Measurements from ENCODE around the gene DUOXA1. TPM values are rescaled to one million over a fixed set of nuclear protein-coding genes. Genes with fewer than 3 reads are reported as not detected.

The DUOXA1 gene
- total RNA-seq, 1 donor from 2014 or later = not detected

- no peaks in the 10 kb centered on the region for H3K27me3 Mint-ChIP-seq
- intact Hi-C loops (cut with micrococcal nuclease) = loop anchor here (1.0 kb wide), 2 partner anchors 35 to 236 kb away; no protein-coding TSS in a partner anchor
- H3K4me3 Mint-ChIP-seq = no peak overlapping the region
- H3K36me3 Mint-ChIP-seq (ENCODE audit: low read depth) = no peaks in the 10 kb centered on the region
- peaks cover 28% of the 10 kb centered on the region for H3K4me1 Mint-ChIP-seq
- no peak overlapping the region for H3K27ac Mint-ChIP-seq
- DNase-seq = peak; percentile 90
- H3K9me3 Mint-ChIP-seq = no peaks in the 10 kb centered on the region
These were observed 33.3 kb upstream of the DUOXA1 start for GRCh38 chr15:45162771-45163507.

DNA sequence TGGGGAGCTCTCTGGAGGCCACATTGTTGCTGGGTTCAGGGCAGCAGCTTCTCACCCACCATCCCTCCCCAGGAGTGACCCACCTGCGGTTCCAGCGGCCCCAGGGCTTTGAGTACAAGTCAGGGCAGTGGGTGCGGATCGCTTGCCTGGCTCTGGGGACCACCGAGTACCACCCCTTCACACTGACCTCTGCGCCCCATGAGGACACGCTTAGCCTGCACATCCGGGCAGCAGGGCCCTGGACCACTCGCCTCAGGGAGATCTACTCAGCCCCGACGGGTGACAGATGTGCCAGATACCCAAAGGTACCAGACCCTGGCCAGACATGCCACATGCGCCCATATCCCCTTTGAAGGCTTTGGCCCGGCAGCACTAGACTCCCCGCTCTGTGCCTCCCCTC lies 32.0 kb upstream of the DUOXA1 start:
- Mint-ChIP-seq H3K4me3 (no peak overlapping the region), H3K4me1 (peaks cover 32% of the 10 kb centered on the region), H3K27ac (no peak overlapping the region), H3K9me3 (no peaks in the 10 kb centered on the region), H3K36me3 (ENCODE audit: low read depth) (no peaks in the 10 kb centered on the region), H3K27me3 (no peaks in the 10 kb centered on the region)
- no peak for DNase-seq
- intact Hi-C loops (cut with micrococcal nuclease) = no loop called here

DNA sequence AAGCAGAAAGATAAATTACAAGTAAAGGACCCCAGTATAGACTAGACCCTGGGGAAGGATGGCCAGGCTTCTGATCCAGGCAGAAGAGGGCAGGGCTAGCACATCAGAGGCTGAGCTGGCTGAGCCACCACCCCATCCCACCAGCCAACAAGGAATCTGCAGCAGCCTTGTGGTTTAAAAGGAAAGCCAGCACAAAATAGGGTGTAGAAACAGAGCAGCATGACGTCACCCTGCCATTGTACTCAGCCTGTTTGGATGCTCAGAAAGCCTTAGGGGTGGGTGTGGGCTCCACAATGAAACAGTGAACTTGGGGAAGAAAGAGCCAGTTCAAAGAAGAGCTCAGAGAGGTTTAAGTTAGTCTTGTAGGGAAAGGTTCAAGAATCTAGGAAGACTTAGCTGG lies 28.3 kb upstream of the DUOXA1 start:
- H3K9me3 Mint-ChIP-seq = no peaks in the 10 kb centered on the region
- DNase-seq = peak; percentile 76
- no peak overlapping the region for H3K4me3 Mint-ChIP-seq
- no peaks in the 10 kb centered on the region for H3K27me3 Mint-ChIP-seq
- intact Hi-C loops (cut with micrococcal nuclease) = no loop called here
- H3K36me3 Mint-ChIP-seq (ENCODE audit: low read depth) = no peaks in the 10 kb centered on the region
- no peak overlapping the region for H3K27ac Mint-ChIP-seq
- H3K4me1 Mint-ChIP-seq = peaks cover 18% of the 10 kb centered on the region

- H3K27ac Mint-ChIP-seq = peak overlapping the region; percentile 3
- no peak overlapping the region for H3K4me3 Mint-ChIP-seq
- DNase-seq = no peak
These were observed 27.2 kb upstream of the DUOXA1 start for GRCh38 chr15:45156744-45157455.

DNA sequence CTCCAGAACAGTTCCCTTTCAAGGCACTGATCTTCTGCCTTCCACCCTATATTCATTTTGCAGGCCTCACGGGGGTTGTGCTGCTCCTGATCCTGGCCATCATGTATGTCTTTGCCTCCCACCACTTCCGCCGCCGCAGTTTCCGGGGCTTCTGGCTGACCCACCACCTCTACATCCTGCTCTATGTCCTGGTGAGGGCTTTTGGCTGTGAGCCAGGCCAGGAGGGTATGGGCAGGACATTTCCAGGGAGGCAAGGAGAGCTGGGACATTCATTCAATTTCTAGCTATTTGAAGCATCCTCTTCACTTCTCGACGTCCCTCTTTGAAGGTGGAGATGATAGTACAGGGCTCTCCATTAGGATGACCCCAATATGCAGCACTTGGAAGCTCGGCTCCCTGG lies 26.1 kb upstream of the DUOXA1 start:
- Mint-ChIP-seq H3K36me3 (ENCODE audit: low read depth) (peaks cover 4% of the 10 kb centered on the region), H3K9me3 (no peaks in the 10 kb centered on the region), H3K27ac (no peak overlapping the region), H3K27me3 (no peaks in the 10 kb centered on the region), H3K4me1 (peaks cover 15% of the 10 kb centered on the region), H3K4me3 (no peak overlapping the region)
- intact Hi-C loops (cut with micrococcal nuclease) = no loop called here
- no peak for DNase-seq

More at GRCh38 chr15:45156744-45157455, 27.2 kb upstream of the DUOXA1 start:
- H3K4me1 Mint-ChIP-seq = peaks cover 15% of the 10 kb centered on the region
- H3K27me3 Mint-ChIP-seq = no peaks in the 10 kb centered on the region
- H3K36me3 Mint-ChIP-seq (ENCODE audit: low read depth) = peaks cover 4% of the 10 kb centered on the region
- intact Hi-C loops (cut with micrococcal nuclease) = no loop called here
- H3K9me3 Mint-ChIP-seq = no peaks in the 10 kb centered on the region

GRCh38 chr15:45151998-45152828 lies 22.5 kb upstream of the DUOXA1 start:
- Mint-ChIP-seq H3K4me3 (no peak overlapping the region), H3K9me3 (no peaks in the 10 kb centered on the region), H3K4me1 (peaks cover 4% of the 10 kb centered on the region), H3K27ac (no peak overlapping the region), H3K36me3 (ENCODE audit: low read depth) (peaks cover 4% of the 10 kb centered on the region), H3K27me3 (no peaks in the 10 kb centered on the region)
- DNase-seq = no peak
- intact Hi-C loops (cut with micrococcal nuclease) = no loop called here

DNA sequence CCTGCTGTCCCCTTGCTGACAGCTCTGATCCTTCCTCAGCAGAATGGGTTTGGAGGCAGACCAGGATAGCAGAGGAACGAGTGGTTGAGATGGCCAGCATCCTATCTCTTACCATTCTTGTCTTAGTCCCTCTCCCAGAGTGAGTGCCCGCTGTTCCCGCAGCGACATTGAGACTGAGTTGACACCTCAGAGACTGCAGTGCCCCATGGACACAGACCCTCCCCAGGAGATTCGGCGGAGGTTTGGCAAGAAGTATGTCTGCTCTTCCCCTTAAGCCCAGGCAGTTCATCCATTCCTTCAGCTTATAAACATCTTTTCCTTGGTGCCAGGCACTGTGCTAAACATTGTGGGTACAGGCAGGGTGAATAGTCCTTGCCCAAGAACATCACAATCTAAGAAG lies 21.3 kb upstream of the DUOXA1 start:
- Mint-ChIP-seq H3K27me3 (no peaks in the 10 kb centered on the region), H3K4me3 (no peak overlapping the region), H3K36me3 (ENCODE audit: low read depth) (peaks cover 4% of the 10 kb centered on the region), H3K9me3 (no peaks in the 10 kb centered on the region), H3K27ac (no peak overlapping the region), H3K4me1 (no peaks in the 10 kb centered on the region)
- no peak for DNase-seq
- intact Hi-C loops (cut with micrococcal nuclease) = no loop called here

DNA sequence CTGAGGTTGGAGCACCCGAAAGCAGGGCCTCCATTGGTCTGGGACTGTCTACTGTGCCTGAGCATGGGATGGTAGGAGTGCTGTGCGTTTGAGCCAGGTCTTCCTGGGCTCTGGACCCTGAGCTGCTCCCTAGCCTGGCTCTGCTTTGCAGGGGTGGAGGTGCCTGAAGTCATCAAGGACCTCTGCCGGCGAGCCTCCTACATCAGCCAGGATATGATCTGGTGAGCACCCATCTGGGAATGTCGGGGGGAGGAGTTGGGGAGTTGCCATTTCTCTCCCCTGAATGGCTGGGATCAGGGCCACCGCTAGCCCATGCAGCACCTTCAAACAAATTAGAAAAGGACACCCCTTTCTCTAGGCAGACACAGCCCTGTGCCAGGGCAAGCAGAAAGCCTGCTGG lies 20.8 kb upstream of the DUOXA1 start:
- intact Hi-C loops (cut with micrococcal nuclease) = no loop called here

DNA sequence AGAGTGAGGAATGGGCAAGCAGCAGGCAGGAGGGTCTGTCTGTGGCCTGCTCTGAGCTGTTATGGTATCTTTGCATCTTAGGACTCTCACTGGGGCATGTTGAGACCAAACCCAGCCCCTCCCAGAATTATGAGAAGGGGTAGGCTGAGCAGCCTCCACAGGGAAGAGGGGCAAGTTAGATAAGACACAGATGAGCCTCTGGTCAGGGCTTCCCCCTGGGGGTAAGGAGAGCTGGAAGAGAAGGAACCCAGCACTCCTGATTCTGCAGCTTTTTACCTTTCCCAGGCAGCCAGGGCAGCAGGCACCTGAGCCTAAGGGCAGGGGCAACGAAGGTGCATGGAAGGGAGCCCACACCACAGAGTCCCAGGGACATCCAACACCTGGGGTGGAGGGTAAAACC lies 19.4 kb upstream of the DUOXA1 start:
- H3K4me1 Mint-ChIP-seq = no peaks in the 10 kb centered on the region
- H3K36me3 Mint-ChIP-seq (ENCODE audit: low read depth) = peaks cover 4% of the 10 kb centered on the region
- no peak for DNase-seq
- H3K27me3 Mint-ChIP-seq = no peaks in the 10 kb centered on the region
- intact Hi-C loops (cut with micrococcal nuclease) = no loop called here
- no peak overlapping the region for H3K4me3 Mint-ChIP-seq
- no peak overlapping the region for H3K27ac Mint-ChIP-seq
- H3K9me3 Mint-ChIP-seq = no peaks in the 10 kb centered on the region

More for the DNA sequence above, 20.8 kb upstream of the DUOXA1 start:
- no peak for DNase-seq
- Mint-ChIP-seq H3K27me3 (no peaks in the 10 kb centered on the region), H3K4me1 (no peaks in the 10 kb centered on the region), H3K27ac (no peak overlapping the region), H3K36me3 (ENCODE audit: low read depth) (peaks cover 4% of the 10 kb centered on the region), H3K9me3 (no peaks in the 10 kb centered on the region), H3K4me3 (no peak overlapping the region)

GRCh38 chr15:45148076-45149059 lies 18.7 kb upstream of the DUOXA1 start:
- peaks cover 4% of the 10 kb centered on the region for H3K36me3 Mint-ChIP-seq (ENCODE audit: low read depth)
- no peaks in the 10 kb centered on the region for H3K4me1 Mint-ChIP-seq
- intact Hi-C loops (cut with micrococcal nuclease) = no loop called here
- no peak overlapping the region for H3K4me3 Mint-ChIP-seq
- no peak for DNase-seq
- no peak overlapping the region for H3K27ac Mint-ChIP-seq
- no peaks in the 10 kb centered on the region for H3K27me3 Mint-ChIP-seq
- H3K9me3 Mint-ChIP-seq = no peaks in the 10 kb centered on the region

DNA sequence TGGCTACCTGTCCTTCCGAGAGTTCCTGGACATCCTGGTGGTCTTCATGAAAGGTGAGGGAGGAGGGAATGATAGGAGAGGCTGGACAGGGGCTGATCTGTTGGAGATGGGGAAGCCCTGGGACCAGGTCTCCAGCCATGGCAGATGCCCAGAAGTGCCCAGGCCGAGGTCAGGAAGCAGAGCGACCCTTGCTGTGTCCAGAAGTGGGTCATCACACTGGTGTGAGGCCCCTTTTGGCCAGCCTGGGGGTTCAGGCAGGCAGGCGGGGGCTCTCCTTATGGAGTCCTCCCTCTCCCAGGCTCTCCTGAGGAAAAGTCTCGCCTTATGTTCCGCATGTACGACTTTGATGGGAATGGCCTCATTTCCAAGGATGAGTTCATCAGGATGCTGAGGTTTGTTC lies 17.9 kb upstream of the DUOXA1 start:
- DNase-seq = no peak
- intact Hi-C loops (cut with micrococcal nuclease) = no loop called here
- no peak overlapping the region for H3K27ac Mint-ChIP-seq
- no peaks in the 10 kb centered on the region for H3K4me1 Mint-ChIP-seq
- H3K9me3 Mint-ChIP-seq = no peaks in the 10 kb centered on the region
- H3K36me3 Mint-ChIP-seq (ENCODE audit: low read depth) = peaks cover 4% of the 10 kb centered on the region
- no peak overlapping the region for H3K4me3 Mint-ChIP-seq
- no peaks in the 10 kb centered on the region for H3K27me3 Mint-ChIP-seq

- Mint-ChIP-seq H3K9me3 (no peaks in the 10 kb centered on the region), H3K27ac (no peak overlapping the region), H3K4me1 (no peaks in the 10 kb centered on the region), H3K36me3 (ENCODE audit: low read depth) (no peaks in the 10 kb centered on the region), H3K4me3 (no peak overlapping the region), H3K27me3 (no peaks in the 10 kb centered on the region)
- no peak for DNase-seq
- intact Hi-C loops (cut with micrococcal nuclease) = no loop called here
These were observed 16.7 kb upstream of the DUOXA1 start for GRCh38 chr15:45146405-45146804.

DNA sequence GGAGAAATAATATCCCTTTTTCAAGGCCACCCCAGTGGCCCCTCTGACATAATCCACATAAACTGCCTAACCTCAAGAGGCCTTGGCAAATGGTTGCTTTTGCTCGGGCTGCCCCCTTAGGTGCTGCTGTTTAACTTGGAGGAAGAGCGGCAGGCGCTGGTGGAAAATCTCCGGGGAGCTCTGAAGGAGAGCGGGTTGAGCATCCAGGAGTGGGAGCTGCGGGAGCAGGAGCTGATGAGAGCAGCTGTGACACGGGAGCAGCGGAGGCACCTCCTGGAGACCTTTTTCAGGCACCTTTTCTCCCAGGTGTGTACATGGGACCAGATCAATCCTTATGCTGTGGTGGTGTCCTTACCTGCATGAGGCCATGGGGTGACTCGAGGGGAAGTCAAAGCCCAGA lies 15.1 kb upstream of the DUOXA1 start:
- no peak for DNase-seq
- Mint-ChIP-seq H3K27me3 (no peaks in the 10 kb centered on the region), H3K27ac (no peak overlapping the region), H3K4me3 (no peak overlapping the region), H3K4me1 (no peaks in the 10 kb centered on the region), H3K9me3 (no peaks in the 10 kb centered on the region), H3K36me3 (ENCODE audit: low read depth) (no peaks in the 10 kb centered on the region)
- intact Hi-C loops (cut with micrococcal nuclease) = no loop called here
